ENCODE measurements around the gene NTRK3.

GRCh38 chr15:87971076-87971475 lies 285.5 kb downstream of the NTRK3 start:
- TF ChIP-seq EZH2phosphoT487 (IDR thresholded peaks at IDR 0.05; ENCODE audit: borderline replicate concordance) (no peak), CTCF (conservative IDR thresholded peaks at IDR 0.05; ENCODE audit: low read length) (no peak)

All from Loucy (cell line).